Nephron (organoid): ENCODE measurements around the gene ORAI1.
A peak's percentile ranks its signal among the peaks of the same experiment; 100 is the strongest.

Experiments
- H3K27ac Mint-ChIP-seq, 3 experiments: 2 replicates each; pipeline ENCODE4 v1.8.0; 2020; ENCODE audit warnings: mixed read lengths in 3 of 3, mild to moderate bottlenecking in 2 of 3, moderate library complexity in 1 of 3
- H3K27me3 Mint-ChIP-seq: 2 replicates; pipeline ENCODE4 v1.8.0; 2021; ENCODE audit warnings: low read depth, mild to moderate bottlenecking, moderate library complexity, mixed read lengths
- H3K36me3 Mint-ChIP-seq: 2 replicates; pipeline ENCODE4 v1.8.0; 2020; ENCODE audit warnings: low read depth, mixed read lengths
- H3K4me1 Mint-ChIP-seq: 2 replicates; pipeline ENCODE4 v1.8.0; 2020; ENCODE audit warnings: mixed read lengths
- H3K4me3 Mint-ChIP-seq, 3 experiments: 2 replicates each; pipeline ENCODE4 v1.8.0; 2020; ENCODE audit warnings: mild to moderate bottlenecking in 3 of 3, mixed read lengths in 3 of 3, moderate library complexity in 2 of 3
- H3K9me3 Mint-ChIP-seq: 2 replicates; pipeline ENCODE4 v1.8.0; 2020; ENCODE audit warnings: mixed read lengths
- CTCF ChIP-seq, 3 experiments: fragments of 200-600 bp; sonication (generic); IDR thresholded peaks; one replicate each; pipeline ENCODE4 v1.5.0; 2021; ENCODE audit warnings: antibody characterized with exemption in 3 of 3; ENCODE audit not compliant: unreplicated experiment in 3 of 3

ORAI1 gene

GRCh38 chr12:121614872-121615467 is 11.4 kb upstream of the ORAI1 start:
- no peak for TF ChIP-seq CTCF (IDR thresholded peaks at IDR 0.05; ENCODE audit: unreplicated experiment in 3 of 3)
- Mint-ChIP-seq H3K4me3 (no peak overlapping the region), H3K9me3 (no peaks in the 10 kb centered on the region), H3K27ac (no peak overlapping the region), H3K27me3 (peaks cover 6% of the 10 kb centered on the region), H3K4me1 (peaks cover 16% of the 10 kb centered on the region), H3K36me3 (no peaks in the 10 kb centered on the region)

- Mint-ChIP-seq H3K27me3 (no peaks in the 10 kb centered on the region), H3K27ac (no peak overlapping the region), H3K36me3 (no peaks in the 10 kb centered on the region), H3K9me3 (no peaks in the 10 kb centered on the region), H3K4me1 (no peaks in the 10 kb centered on the region), H3K4me3 (no peak overlapping the region)
- no peak for TF ChIP-seq CTCF (IDR thresholded peaks at IDR 0.05; ENCODE audit: unreplicated experiment in 3 of 3)
These were observed 7.6 kb upstream of the ORAI1 start for GRCh38 chr12:121618659-121619233.

- peaks cover 4% of the 10 kb centered on the region for H3K4me1 Mint-ChIP-seq
- H3K9me3 Mint-ChIP-seq: no peaks in the 10 kb centered on the region
- no peaks in the 10 kb centered on the region for H3K27me3 Mint-ChIP-seq
- TF ChIP-seq CTCF (IDR thresholded peaks at IDR 0.05; ENCODE audit: unreplicated experiment in 3 of 3): no peak
- H3K4me3 Mint-ChIP-seq: no peak overlapping the region
- no peak overlapping the region for H3K27ac Mint-ChIP-seq
- no peaks in the 10 kb centered on the region for H3K36me3 Mint-ChIP-seq
These were observed 5.9 kb upstream of the ORAI1 start for GRCh38 chr12:121620333-121620891.

GRCh38 chr12:121626853-121627640 is 717 bp downstream of the ORAI1 start:
- peak overlapping the region; percentile 89 to 91 (median 90) for H3K4me3 Mint-ChIP-seq
- peak in 2 of 3 experiments; percentile 16 to 17 for TF ChIP-seq CTCF (IDR thresholded peaks at IDR 0.05; ENCODE audit: unreplicated experiment in 3 of 3)
- no peaks in the 10 kb centered on the region for H3K27me3 Mint-ChIP-seq
- H3K27ac Mint-ChIP-seq: peak overlapping the region; percentile 60 to 93 (median 89)
- H3K9me3 Mint-ChIP-seq: no peaks in the 10 kb centered on the region
- H3K36me3 Mint-ChIP-seq: no peaks in the 10 kb centered on the region
- peaks cover 36% of the 10 kb centered on the region for H3K4me1 Mint-ChIP-seq

GRCh38 chr12:121628037-121628436 is 1.7 kb downstream of the ORAI1 start:
- Mint-ChIP-seq H3K36me3 (no peaks in the 10 kb centered on the region), H3K4me1 (peaks cover 46% of the 10 kb centered on the region), H3K27me3 (no peaks in the 10 kb centered on the region), H3K27ac (peak overlapping the region; percentile 60 to 93 (median 89)), H3K9me3 (no peaks in the 10 kb centered on the region), H3K4me3 (peak overlapping the region; percentile 89 to 91 (median 90))
- TF ChIP-seq CTCF (IDR thresholded peaks at IDR 0.05; ENCODE audit: unreplicated experiment in 3 of 3): no peak
